Suprapubic skin (tissue), 4 donors: Measurements from ENCODE around the gene CNOT2.

Experiments used
- CTCF ChIP-seq, 2 donors: fragments of 200-600 bp in 1 of 2; fragments of 450-650 bp in 1 of 2; sonication (generic) in 1 of 2; IDR thresholded peaks; one replicate each; pipeline ENCODE4 v1.5.1; 2016 to 2019; ENCODE audit warnings: antibody characterized with exemption in 2 of 2, mild to moderate bottlenecking in 1 of 2, moderate library complexity in 1 of 2
- POLR2A ChIP-seq, 2 donors: fragments of 450-650 bp; IDR thresholded peaks; one replicate each; pipeline ENCODE4 v1.6.1; 2017; ENCODE audit warnings: antibody characterized with exemption in 2 of 2, mild to moderate bottlenecking in 2 of 2, moderate library complexity in 2 of 2
- POLR2AphosphoS5 ChIP-seq, 3 donors: sonication (generic); formaldehyde crosslinking; IDR thresholded peaks; one replicate each; pipeline ENCODE4 v1.6.1; 2017; ENCODE audit warnings: antibody characterized with exemption in 3 of 3

- TF ChIP-seq CTCF (IDR thresholded peaks at IDR 0.05) (no peak), POLR2A (IDR thresholded peaks at IDR 0.05) (no peak), POLR2AphosphoS5 (IDR thresholded peaks at IDR 0.05) (no peak)
Observed at GRCh38 chr12:70359458-70360197, 116.4 kb downstream of the CNOT2 start.
